Lung (tissue), 12 donors: Measurements from ENCODE around the gene AGMAT. TPM values are rescaled to one million over a fixed set of nuclear protein-coding genes. Genes with fewer than 3 reads are reported as not detected.

ENCODE experiments used
- ATAC-seq: fragments of 200-7000 bp; cut with Tn5 transposase; one replicate; pipeline ENCODE4 v1.9.1; 2020; ENCODE audit warnings: moderate number of reproducible peaks; ENCODE audit not compliant: insufficient read depth, low FRiP score
- DNase-seq, 3 donors: peaks; one replicate each; pipeline ENCODE4 v3.0.0-alpha.2; 2013 to 2017
- H3K27ac ChIP-seq, 2 donors: one replicate each; pipeline ENCODE4 v1.5.1; 2013; ENCODE audit warnings: mild to moderate bottlenecking in 2 of 2, moderate library complexity in 2 of 2, control low read depth in 1 of 2, inconsistent platforms in 1 of 2, low read depth in 1 of 2, low read length in 1 of 2
- H3K27me3 ChIP-seq, 3 donors: one replicate each; pipeline ENCODE4 v1.5.1; 2013; ENCODE audit warnings: low read length in 2 of 3; ENCODE audit not compliant: control insufficient read depth in 3 of 3, insufficient read depth in 3 of 3
- H3K36me3 ChIP-seq, 4 donors: one replicate each; pipeline ENCODE4 v1.5.1; 2013; ENCODE audit warnings: low read length in 4 of 4, mild to moderate bottlenecking in 1 of 4, moderate library complexity in 1 of 4; ENCODE audit not compliant: control insufficient read depth in 4 of 4, insufficient read depth in 4 of 4
- H3K4me1 ChIP-seq, 5 donors: one replicate each; pipeline ENCODE4 v1.5.1; 2013; ENCODE audit warnings: low read length in 5 of 5, mild to moderate bottlenecking in 2 of 5, moderate library complexity in 1 of 5; ENCODE audit not compliant: control insufficient read depth in 5 of 5, insufficient read depth in 5 of 5
- H3K4me3 ChIP-seq: one replicate; pipeline ENCODE4 v1.5.1; 2013; ENCODE audit warnings: mild to moderate bottlenecking, control low read depth, moderate library complexity
- H3K9ac ChIP-seq, 2 donors: one replicate each; pipeline ENCODE4 v1.5.1; 2013; ENCODE audit warnings: low read length in 2 of 2, control low read depth in 1 of 2; ENCODE audit not compliant: insufficient read depth in 1 of 2
- H3K9me3 ChIP-seq, 4 donors: one replicate each; pipeline ENCODE4 v1.5.1; 2013; ENCODE audit warnings: low read length in 3 of 4, mild to moderate bottlenecking in 1 of 4, moderate library complexity in 1 of 4; ENCODE audit not compliant: control insufficient read depth in 4 of 4, insufficient read depth in 3 of 4
- whole genome bisulfite sequencing, 2 donors: extraction: QIAGEN DNeasy Blood & Tissue Kit; methylation state at CpG; one replicate each; pipeline ENCODE4 v1.1.7; 2013; 5-methylcytosine and 5-hydroxymethylcytosine counted together
- polyA plus RNA-seq, 2 donors: library from polyadenylated mRNA; stranded (reverse); fragments of 200-250 nt; gene quantifications; one replicate each; pipeline ENCODE4 v1.2.1, GENCODE V29; 2013
- total RNA-seq, 2 donors: library from RNA; depleted of rRNA in 1 of 2; stranded (reverse); fragments of >200 nt in 1 of 2; gene quantifications; one replicate each; pipeline ENCODE4 v1.2.1, GENCODE V29; 2014 to 2021
- TF ChIP-seq, protein P1 (sequence below): IDR thresholded peaks from 2 replicates; pipeline ENCODE4 v1.5.1; 2012; ENCODE audit warnings: mild to moderate bottlenecking; ENCODE audit errors: control extremely low read depth, extremely low read depth
- donor health status: control.
- donor health status: control.
- donor health status: Bipolar disorder and iron deficiency.
- donor health status: healthy.
- donor health status: DM: yes; HTN: yes; CAD: no.

The AGMAT gene
- total and polyA plus RNA-seq, 4 donors = 0.08 to 0.46 (median 0.31) TPM

DNA sequence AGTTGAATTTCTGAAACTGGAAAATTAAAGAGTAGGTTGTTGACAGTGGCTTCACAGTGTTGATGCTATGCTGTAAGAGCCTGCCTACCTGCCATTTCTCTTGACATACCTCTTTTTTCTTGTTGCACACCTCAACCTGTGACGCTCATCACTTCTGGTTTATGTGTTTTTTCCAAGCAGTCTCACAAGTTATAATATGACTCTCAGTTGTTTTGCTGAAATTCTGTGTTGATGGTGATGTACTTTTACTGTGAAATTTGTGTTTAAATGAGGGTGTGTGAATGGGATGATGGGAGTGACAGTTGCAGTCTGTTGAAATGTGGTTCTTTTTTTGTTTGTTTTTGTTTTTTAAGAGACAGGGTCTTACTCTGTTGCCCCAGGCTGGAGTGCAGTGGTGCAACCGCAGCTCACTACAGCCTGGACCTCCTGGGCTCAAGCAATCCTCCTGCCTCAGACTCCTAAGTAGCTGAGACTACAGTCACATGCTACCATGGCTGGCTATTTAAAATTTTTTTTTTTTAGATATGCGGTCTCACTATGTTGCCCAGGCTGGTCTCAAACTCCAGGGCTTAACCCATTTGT, 39.4 kb upstream of the AGMAT start:
- ATAC-seq (no peak), DNase-seq (no peak)
- H3K4me3 ChIP-seq = no peak overlapping the region
- peaks cover 0 to 8% (median 6%) of the 10 kb centered on the region in 4 donors for H3K36me3 ChIP-seq
- no peak overlapping the region for H3K9ac ChIP-seq
- 95 to 96% methylated on average over 3 of the region's 3 CpGs for WGBS, 2 donors
- TF ChIP-seq, protein P1, sequence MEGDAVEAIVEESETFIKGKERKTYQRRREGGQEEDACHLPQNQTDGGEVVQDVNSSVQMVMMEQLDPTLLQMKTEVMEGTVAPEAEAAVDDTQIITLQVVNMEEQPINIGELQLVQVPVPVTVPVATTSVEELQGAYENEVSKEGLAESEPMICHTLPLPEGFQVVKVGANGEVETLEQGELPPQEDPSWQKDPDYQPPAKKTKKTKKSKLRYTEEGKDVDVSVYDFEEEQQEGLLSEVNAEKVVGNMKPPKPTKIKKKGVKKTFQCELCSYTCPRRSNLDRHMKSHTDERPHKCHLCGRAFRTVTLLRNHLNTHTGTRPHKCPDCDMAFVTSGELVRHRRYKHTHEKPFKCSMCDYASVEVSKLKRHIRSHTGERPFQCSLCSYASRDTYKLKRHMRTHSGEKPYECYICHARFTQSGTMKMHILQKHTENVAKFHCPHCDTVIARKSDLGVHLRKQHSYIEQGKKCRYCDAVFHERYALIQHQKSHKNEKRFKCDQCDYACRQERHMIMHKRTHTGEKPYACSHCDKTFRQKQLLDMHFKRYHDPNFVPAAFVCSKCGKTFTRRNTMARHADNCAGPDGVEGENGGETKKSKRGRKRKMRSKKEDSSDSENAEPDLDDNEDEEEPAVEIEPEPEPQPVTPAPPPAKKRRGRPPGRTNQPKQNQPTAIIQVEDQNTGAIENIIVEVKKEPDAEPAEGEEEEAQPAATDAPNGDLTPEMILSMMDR = no peak
- no peaks in the 10 kb centered on the region for H3K9me3 ChIP-seq
- no peak overlapping the region for H3K27ac ChIP-seq
- peaks cover 5 to 68% (median 33%) of the 10 kb centered on the region in 5 donors for H3K4me1 ChIP-seq
- no peaks in the 10 kb centered on the region for H3K27me3 ChIP-seq

DNA sequence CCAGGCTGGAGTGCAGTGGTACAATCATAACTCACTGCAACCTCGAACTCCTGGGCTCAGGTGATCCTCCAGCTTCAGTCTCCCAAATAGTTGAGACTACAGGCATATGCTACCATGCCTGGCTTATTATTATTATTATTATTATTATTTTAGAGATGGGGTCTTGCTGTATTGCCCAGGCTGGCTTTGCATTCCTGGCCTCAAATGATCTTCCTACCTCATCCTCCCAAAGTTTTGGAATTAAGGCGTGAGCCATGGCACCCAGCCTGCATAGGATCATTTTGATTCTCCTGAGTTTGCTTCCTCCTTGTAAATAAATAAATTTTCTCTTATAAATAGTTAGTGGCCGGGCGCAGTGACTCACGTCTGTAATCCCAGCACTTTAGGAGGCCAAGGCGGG, 38.6 kb upstream of the AGMAT start:
- Histone ChIP-seq H3K27me3 (no peaks in the 10 kb centered on the region), H3K9ac (no peak overlapping the region), H3K4me3 (no peak overlapping the region), H3K9me3 (no peaks in the 10 kb centered on the region), H3K4me1 (peaks cover 7 to 73% (median 38%) of the 10 kb centered on the region in 5 donors), H3K36me3 (peaks cover 0 to 8% (median 6%) of the 10 kb centered on the region in 4 donors), H3K27ac (no peak overlapping the region)
- WGBS, 2 donors = 70 to 87% methylated on average over 6 of the region's 6 CpGs
- TF ChIP-seq, protein P1 = no peak
- DNase-seq (no peak), ATAC-seq (no peak)

DNA sequence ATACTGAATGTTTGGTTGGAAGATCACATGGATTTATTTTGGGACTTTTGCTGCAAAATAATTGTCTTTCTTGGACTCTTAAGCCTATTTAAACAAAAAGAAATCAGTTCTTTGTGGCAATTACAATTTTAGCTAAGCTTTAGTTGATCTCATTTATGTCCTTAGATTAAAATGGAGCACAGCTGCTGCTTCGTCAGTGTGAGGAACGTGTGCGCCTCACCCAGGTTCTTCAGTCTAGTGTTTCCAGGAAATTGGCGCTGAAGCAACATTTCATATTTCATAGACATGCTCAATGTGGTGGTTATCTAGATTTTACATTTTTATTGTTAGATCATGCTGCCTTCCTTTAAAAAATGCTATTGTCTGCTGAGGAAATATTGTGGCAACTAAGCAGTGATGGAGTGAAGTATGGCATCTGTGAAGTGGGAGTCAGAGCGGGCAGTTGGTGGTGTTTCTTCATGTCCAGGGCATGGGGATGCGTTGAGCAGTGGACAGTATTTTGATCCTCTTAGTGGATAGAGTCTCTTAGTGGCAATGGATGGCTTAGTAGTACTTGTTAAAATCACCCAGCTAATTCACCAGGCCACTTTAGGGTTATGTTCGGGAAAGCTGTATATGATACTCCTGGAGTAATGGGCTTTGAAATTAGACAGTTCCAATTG, 38.0 kb upstream of the AGMAT start:
- TF ChIP-seq, protein P1 = no peak
- peak in 2 of 3 donors; percentile 11 to 22 for DNase-seq
- H3K4me1 ChIP-seq = peaks cover 7 to 67% (median 35%) of the 10 kb centered on the region in 5 donors
- 66 to 73% methylated on average over 7 of the region's 7 CpGs for WGBS, 2 donors
- peaks cover under 1 to 8% (median 6%) of the 10 kb centered on the region in 4 donors for H3K36me3 ChIP-seq
- H3K27me3 ChIP-seq = no peaks in the 10 kb centered on the region
- no peak overlapping the region for H3K4me3 ChIP-seq
- H3K27ac ChIP-seq = no peak overlapping the region
- no peak for ATAC-seq
- H3K9ac ChIP-seq = no peak overlapping the region
- H3K9me3 ChIP-seq = no peaks in the 10 kb centered on the region
